SK-N-SH treated with all-trans-retinoic acid at 6 μM for 48 hours (cell line): ENCODE measurements around the gene CRHR1.

ENCODE experiments used
- ARNTL ChIP-seq: fragments of 450-650 bp; formaldehyde crosslinking; IDR thresholded peaks from 2 replicates; pipeline ENCODE4 v1.5.0; 2020; ENCODE audit warnings: low read depth, mild to moderate bottlenecking, moderate library complexity, borderline replicate concordance
- CSDC2 ChIP-seq: fragments of 250-450 bp; sonication (Bioruptor Pico); IDR thresholded peaks from 2 replicates; pipeline ENCODE4 v1.5.0; 2020; ENCODE audit warnings: mild to moderate bottlenecking, moderate library complexity
- ESRRG ChIP-seq: fragments of 250-450 bp; sonication (Bioruptor Pico); IDR thresholded peaks from 2 replicates; pipeline ENCODE4 v1.6.1; 2021; ENCODE audit warnings: mild to moderate bottlenecking
- GLIS3 ChIP-seq: fragments of 250-450 bp; sonication (Bioruptor Pico); IDR thresholded peaks from 2 replicates; pipeline ENCODE4 v1.5.0; 2020; ENCODE audit warnings: mild to moderate bottlenecking, moderate library complexity
- PATZ1 ChIP-seq: fragments of 250-450 bp; sonication (Bioruptor Pico); IDR thresholded peaks from 2 replicates; pipeline ENCODE4 v1.8.0; 2020; ENCODE audit warnings: mild to moderate bottlenecking, moderate library complexity, borderline replicate concordance
- RARB ChIP-seq: fragments of 250-450 bp; sonication (Bioruptor Pico); IDR thresholded peaks from 2 replicates; pipeline ENCODE4 v1.8.0; 2021; ENCODE audit warnings: mild to moderate bottlenecking, moderate library complexity
- SNAI2 ChIP-seq: fragments of 250-450 bp; sonication (Bioruptor Pico); IDR thresholded peaks from 2 replicates; pipeline ENCODE4 v1.5.0; 2020; ENCODE audit warnings: mild to moderate bottlenecking, moderate library complexity
- ZFP3 ChIP-seq: fragments of 250-450 bp; sonication (Bioruptor Pico); IDR thresholded peaks from 2 replicates; pipeline ENCODE4 v1.5.0; 2020; ENCODE audit warnings: mild to moderate bottlenecking, moderate library complexity
- ZFP30 ChIP-seq: fragments of 450-650 bp; formaldehyde crosslinking; IDR thresholded peaks from 2 replicates; pipeline ENCODE4 v1.5.0; 2022; ENCODE audit warnings: mild to moderate bottlenecking, moderate library complexity
- ZNF8 ChIP-seq: fragments of 450-650 bp; formaldehyde crosslinking; IDR thresholded peaks from 2 replicates; pipeline ENCODE4 v1.5.0; 2020; ENCODE audit warnings: mild to moderate bottlenecking, moderate library complexity
- TF ChIP-seq, protein P1 (sequence below): fragments of 250-450 bp; sonication (Bioruptor Pico); IDR thresholded peaks from 2 replicates; pipeline ENCODE4 v1.5.1; 2021; ENCODE audit warnings: mild to moderate bottlenecking, moderate library complexity
- TF ChIP-seq, protein P2 (sequence below): fragments of 250-450 bp; sonication (Bioruptor Pico); IDR thresholded peaks from 2 replicates; pipeline ENCODE4 v1.5.1; 2020; ENCODE audit warnings: low read depth, mild to moderate bottlenecking, moderate library complexity

DNA sequence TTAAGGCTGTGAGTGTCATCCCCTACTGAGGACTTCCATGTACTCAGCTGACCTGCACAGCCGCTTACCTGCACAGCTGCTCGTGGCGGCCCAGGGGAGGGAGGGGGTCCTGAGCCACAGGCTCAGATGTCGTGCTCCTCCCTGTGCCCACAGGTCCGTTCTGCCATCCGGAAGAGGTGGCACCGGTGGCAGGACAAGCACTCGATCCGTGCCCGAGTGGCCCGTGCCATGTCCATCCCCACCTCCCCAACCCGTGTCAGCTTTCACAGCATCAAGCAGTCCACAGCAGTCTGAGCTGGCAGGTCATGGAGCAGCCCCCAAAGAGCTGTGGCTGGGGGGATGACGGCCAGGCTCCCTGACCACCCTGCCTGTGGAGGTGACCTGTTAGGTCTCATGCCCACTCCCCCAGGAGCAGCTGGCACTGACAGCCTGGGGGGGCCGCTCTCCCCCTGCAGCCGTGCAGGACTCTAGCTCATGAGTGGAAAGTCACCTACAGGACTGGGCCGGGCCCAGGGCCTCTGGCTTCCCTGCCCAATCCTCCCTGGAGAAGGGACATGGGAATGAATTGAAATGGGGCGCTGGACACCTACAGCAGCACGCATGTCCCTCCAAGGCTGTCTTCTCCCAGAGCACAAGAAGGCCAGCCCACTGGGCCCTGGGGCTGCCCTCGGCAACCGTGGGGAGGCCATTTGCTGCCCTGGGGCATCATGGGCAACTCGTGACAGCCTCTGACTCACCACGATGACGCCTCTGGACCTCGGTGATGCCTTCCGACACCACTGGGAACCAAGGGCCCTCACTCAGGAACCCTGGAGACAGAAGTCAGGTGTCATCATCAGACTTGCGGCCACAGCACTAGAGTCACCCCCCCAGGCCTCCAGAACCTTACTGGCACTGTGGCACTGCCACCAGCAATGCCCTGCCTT, 50.6 kb downstream of the CRHR1 start:
- TF ChIP-seq, protein P1, sequence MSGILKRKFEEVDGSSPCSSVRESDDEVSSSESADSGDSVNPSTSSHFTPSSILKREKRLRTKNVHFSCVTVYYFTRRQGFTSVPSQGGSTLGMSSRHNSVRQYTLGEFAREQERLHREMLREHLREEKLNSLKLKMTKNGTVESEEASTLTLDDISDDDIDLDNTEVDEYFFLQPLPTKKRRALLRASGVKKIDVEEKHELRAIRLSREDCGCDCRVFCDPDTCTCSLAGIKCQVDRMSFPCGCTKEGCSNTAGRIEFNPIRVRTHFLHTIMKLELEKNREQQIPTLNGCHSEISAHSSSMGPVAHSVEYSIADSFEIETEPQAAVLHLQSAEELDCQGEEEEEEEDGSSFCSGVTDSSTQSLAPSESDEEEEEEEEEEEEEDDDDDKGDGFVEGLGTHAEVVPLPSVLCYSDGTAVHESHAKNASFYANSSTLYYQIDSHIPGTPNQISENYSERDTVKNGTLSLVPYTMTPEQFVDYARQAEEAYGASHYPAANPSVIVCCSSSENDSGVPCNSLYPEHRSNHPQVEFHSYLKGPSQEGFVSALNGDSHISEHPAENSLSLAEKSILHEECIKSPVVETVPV (CRISPR knock-in tag), result no peak
- no peak for TF ChIP-seq ZFP3
- no peak for TF ChIP-seq PATZ1
- no peak for TF ChIP-seq ESRRG (CRISPR knock-in tag)
- TF ChIP-seq SNAI2 (CRISPR knock-in tag), result no peak
- TF ChIP-seq ARNTL, result no peak
- TF ChIP-seq CSDC2 (CRISPR knock-in tag), result no peak
- TF ChIP-seq, protein P2, sequence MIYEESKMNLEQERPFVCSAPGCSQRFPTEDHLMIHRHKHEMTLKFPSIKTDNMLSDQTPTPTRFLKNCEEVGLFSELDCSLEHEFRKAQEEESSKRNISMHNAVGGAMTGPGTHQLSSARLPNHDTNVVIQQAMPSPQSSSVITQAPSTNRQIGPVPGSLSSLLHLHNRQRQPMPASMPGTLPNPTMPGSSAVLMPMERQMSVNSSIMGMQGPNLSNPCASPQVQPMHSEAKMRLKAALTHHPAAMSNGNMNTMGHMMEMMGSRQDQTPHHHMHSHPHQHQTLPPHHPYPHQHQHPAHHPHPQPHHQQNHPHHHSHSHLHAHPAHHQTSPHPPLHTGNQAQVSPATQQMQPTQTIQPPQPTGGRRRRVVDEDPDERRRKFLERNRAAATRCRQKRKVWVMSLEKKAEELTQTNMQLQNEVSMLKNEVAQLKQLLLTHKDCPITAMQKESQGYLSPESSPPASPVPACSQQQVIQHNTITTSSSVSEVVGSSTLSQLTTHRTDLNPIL, result no peak
- TF ChIP-seq RARB (CRISPR knock-in tag), result no peak
- TF ChIP-seq ZNF8 (CRISPR knock-in tag), result no peak
- TF ChIP-seq GLIS3 (CRISPR knock-in tag), result no peak
- TF ChIP-seq ZFP30, result no peak
